ENCODE data around the gene DNASE1L1.

DNASE1L1 gene

GRCh38 chrX:154409222-154409871 is at the start of gene DNASE1L1:
Gene DNASE1L1 (minus strand): TSS chrX:154409254. CDS start chrX:154405568, 3,686 bp downstream.
- peak; percentile 69 for DNase-seq (ENCODE audit: low read depth, low spot score)

- no peak for DNase-seq (ENCODE audit: low read depth, low spot score)
These were observed 49.3 kb upstream of the DNASE1L1 start, which contains the start of gene PLXNA3 for GRCh38 chrX:154458116-154458953. Gene PLXNA3 (plus strand): TSS chrX:154458281. CDS start chrX:154460184, 1,903 bp downstream.

- DNase-seq (ENCODE audit: low read depth, low spot score): no peak
These were observed 48.5 kb upstream of the DNASE1L1 start for GRCh38 chrX:154457491-154458115.

- no peak for DNase-seq (ENCODE audit: low read depth, low spot score)
These were observed 43.8 kb upstream of the DNASE1L1 start for GRCh38 chrX:154452823-154453222.

GRCh38 chrX:154450312-154450711 is 41.3 kb upstream of the DNASE1L1 start:
- DNase-seq (ENCODE audit: low read depth, low spot score): no peak

- no peak for DNase-seq (ENCODE audit: low read depth, low spot score)
These were observed 40.6 kb upstream of the DNASE1L1 start for GRCh38 chrX:154449618-154450017.

GRCh38 chrX:154448484-154448883 is 39.4 kb upstream of the DNASE1L1 start:
- no peak for DNase-seq (ENCODE audit: low read depth, low spot score)

GRCh38 chrX:154446430-154446829 is 37.4 kb upstream of the DNASE1L1 start:
- no peak for DNase-seq (ENCODE audit: low read depth, low spot score)

- DNase-seq (ENCODE audit: low read depth, low spot score): no peak
These were observed 36.7 kb upstream of the DNASE1L1 start for GRCh38 chrX:154445776-154446175.

- no peak for DNase-seq (ENCODE audit: low read depth, low spot score)
These were observed 35.7 kb upstream of the DNASE1L1 start for GRCh38 chrX:154444755-154445246.

- DNase-seq (ENCODE audit: low read depth, low spot score): no peak
These were observed 35.1 kb upstream of the DNASE1L1 start, which contains the start of gene FAM50A for GRCh38 chrX:154443992-154444754. Gene FAM50A (plus strand): TSS chrX:154444141. CDS start chrX:154444236, 95 bp downstream.

GRCh38 chrX:154443479-154443910 is 34.4 kb upstream of the DNASE1L1 start:
- no peak for DNase-seq (ENCODE audit: low read depth, low spot score)

GRCh38 chrX:154441984-154442707 is 33.1 kb upstream of the DNASE1L1 start:
- DNase-seq (ENCODE audit: low read depth, low spot score): no peak

GRCh38 chrX:154441564-154441963 is 32.5 kb upstream of the DNASE1L1 start:
- DNase-seq (ENCODE audit: low read depth, low spot score): no peak

GRCh38 chrX:154440623-154441357 is 31.7 kb upstream of the DNASE1L1 start:
- DNase-seq (ENCODE audit: low read depth, low spot score): no peak

GRCh38 chrX:154439841-154440240 is 30.8 kb upstream of the DNASE1L1 start:
- no peak for DNase-seq (ENCODE audit: low read depth, low spot score)

GRCh38 chrX:154437971-154438893 is 29.2 kb upstream of the DNASE1L1 start:
- no peak for DNase-seq (ENCODE audit: low read depth, low spot score)

GRCh38 chrX:154436983-154437752 is 28.1 kb upstream of the DNASE1L1 start, which contains the start of gene GDI1:
Gene GDI1 (plus strand): TSS chrX:154437154. CDS start chrX:154437255, 101 bp downstream.
- DNase-seq (ENCODE audit: low read depth, low spot score): no peak
